ENCODE measurements around the gene DAAM1.

The DAAM1 gene

DNA sequence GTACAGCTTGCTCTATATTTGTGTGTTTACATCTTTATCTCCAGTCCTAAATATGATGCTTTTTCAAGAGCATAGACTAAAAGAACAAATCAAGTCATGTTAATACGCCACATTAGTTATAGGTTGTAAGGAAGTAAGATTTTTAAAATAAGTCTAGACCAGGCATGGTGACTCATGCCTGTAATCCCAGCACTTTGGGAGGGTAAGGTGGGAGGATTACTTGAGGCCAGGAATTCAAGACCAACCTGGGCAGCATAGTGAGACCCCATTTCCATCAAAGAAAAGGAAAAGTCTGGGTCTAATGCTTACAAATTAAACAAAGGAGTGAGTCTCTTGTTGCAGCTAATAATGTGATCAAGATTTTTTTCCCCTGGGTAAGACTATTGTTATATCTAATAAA, 157.9 kb downstream of the DAAM1 start:
- DNase-seq = no peak

DNA sequence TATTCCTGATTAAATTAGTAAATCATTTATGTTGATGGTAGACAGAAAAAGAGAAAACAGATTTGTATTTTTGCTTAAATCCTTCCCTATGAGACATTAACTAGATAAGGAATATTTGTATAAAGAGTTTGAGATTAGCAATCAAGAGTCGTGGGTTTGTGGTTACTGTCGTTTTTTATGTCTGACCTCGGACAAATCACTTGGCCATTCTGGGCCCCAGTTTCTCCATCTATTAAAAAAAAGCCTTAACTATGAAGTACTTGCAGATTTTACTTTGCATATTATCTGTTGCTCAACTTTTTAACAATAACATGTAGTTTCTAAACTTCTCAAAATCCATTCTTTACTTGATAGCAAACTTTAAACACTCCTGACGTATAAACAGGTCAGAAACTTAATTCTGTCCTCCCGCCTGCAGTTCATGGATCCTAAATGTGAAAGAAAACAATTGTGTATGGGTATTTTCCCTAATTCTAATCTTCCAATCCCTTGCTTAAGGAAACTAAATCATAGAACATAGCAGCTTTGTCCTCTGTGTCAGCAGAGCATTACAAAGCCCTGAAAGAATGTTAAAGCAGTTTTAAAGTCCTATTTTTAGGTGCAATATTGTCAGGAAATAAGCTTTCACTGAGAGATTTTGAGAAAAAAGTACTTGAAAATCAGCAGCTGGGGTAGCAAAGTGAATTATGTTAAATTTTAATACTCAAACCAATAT, 158.5 kb downstream of the DAAM1 start:
- DNase-seq = no peak

DNA sequence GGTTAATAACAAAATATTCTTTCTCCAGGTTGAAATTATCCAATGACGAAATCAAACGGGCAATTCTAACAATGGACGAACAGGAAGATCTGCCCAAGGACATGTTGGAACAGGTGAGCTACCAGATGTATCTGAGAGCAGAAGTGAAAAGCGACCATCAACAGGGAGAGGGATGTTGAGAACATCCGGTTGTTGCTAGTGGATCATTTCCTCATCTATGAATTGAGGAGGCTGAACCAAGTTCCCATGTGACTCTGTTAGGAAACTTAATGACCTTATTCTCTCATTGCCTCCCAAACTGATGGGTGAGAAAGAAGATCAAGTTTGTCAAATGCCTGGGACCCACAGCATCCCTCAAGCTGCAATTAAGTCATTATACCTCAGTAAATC, 159.0 kb downstream of the DAAM1 start:
- DNase-seq = no peak

DNA sequence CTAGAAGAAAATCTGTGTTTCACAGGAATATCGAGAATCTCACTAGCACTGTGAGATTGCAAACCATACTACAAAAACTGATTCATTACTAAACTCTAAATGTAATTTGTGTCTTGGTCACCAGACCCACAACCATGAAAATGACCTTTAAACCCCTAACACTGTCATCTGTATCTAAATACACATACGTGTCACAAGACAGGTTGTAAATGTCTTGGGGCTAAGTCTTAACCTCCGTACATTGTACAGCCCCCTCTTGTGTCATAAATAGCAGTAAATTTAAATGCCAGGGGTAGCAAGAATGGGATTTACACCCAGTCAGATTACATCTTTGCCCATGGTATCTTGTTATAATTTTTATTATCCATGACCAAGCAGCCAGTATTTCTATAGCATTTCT, 159.4 kb downstream of the DAAM1 start:
- DNase-seq = no peak

DNA sequence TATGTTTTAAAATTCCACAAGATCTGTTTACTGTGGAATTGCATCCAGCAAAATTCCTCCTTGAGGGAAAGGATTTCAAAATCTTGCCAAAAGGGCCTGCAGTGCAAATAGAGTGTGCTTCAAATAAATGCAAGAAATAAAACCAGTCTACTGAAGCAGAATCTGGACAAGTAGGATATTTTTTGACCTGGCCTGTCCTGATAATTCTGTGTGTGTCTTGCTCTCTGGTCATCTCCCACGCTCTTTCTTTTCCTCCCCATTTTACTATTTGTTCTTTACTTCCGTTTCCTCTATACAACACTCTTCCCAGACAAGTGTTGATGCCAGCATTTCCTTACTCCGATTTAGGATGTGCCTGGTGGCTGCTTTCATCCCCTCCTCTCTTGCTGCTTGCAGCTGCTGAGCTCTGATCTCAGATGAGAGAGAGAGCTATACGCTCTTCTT, 160.8 kb downstream of the DAAM1 start:
- no peak for DNase-seq

DNA sequence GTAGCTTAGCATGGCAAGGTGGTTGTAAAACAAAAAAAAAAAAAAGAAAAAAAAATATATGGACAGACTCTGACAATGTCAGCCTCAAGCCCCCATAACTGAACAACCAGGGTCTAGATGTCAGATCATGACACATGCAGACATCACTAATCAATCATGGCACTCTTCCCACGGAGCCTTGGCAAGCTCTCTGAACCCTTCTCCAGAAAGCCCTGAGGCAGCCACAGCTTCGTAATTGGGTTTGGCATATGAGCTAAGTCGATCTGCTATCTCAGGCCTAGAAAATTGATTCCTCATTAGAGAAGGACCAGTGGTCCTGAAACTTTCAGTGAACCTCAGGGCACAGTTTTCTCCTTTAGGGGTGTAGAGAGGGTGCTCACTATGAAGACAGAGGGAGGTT, 164.5 kb downstream of the DAAM1 start:
- no peak for DNase-seq

DNA sequence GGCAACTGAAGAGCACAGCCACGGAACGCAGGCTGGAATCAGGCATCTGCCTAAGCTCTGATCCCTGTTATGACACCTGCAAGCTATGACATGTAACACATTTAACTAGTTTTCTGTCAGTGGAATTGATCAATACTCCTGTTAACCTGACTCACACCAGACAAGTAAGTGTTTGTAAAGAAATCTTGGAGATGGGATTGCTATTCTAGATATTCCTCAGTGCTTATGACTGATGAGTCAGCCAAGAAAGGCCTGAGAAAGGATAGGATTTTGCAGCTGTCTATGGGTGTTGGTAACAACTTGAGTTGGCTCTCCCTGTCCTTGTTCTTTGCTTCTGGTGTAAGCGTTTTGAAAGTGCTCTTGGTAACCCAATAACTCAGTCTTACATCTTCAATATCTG, 166.2 kb downstream of the DAAM1 start:
- DNase-seq = no peak

DNA sequence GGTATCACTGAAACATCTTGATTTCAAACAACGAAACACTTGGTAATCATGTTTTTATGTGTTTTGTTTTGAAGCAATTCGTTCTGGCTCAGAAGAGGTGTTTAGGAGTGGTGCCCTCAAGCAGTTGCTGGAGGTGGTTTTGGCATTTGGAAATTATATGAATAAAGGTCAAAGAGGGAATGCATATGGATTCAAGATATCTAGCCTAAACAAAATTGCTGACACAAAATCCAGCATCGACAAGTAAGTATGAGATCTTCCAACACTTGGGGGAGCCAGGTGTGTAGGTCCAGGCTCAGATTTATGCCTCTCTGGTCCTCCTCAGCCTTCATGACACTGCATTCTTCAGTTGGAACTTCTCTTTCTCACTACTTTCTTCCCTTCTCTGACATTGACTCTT, 166.6 kb downstream of the DAAM1 start:
- DNase-seq = no peak

DNA sequence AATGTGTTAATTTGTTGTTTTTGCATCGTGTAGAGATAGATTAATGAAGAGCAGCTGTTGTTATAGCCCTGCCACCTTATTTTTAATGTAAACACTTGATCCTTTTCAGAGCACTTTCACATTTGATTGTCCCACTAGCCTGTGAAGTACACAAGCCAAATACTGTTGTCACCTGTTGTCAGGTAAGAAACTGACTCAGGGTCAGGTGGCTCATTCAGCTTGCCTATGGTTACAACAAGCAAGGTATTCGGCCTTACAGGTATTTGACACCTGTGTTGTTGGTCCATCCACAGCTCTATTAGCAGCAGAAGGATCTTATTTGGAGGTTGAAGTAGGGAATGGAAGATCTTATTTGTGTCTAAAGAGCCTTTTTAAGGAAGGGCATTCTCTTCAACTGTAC, 167.8 kb downstream of the DAAM1 start:
- DNase-seq = peak; percentile 63

DNA sequence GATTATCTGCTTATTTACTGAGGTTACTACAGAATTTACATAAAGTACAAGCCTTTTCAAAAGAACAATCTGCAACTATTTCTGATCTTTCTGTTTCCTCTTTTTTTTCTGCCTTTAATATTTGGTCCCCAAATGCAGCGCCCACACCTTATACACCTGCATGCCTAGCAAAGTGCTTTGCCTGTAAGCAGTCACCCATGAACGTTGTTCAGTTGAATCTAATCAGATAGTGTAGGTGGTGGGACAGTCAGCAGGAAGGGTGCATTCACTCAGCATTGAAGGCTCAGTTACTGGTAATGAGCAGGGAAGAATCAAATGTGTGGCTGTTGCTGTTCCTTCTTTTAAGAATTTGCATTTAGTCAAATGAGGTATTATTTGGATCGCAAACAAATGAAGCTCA, 168.3 kb downstream of the DAAM1 start:
- no peak for DNase-seq

DNA sequence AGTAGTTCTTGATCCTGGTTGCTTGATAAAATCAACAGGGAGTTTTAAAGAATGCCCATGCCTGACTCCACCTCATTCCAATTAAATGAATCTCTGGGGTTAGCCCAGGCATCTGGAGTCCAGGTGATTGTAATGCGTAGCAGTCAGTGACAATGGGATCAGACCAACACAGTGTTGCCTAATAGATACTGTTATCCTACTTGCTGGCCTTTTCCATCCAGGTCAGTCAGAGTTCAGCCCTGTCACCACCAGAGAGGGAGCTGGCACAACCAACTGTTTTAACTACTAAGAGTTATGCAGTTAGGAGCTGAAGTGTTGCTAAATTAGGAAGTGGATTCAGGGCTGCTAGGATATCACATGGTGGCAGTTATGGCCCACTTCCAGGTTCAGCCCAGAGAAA, 169.6 kb downstream of the DAAM1 start:
- DNase-seq = no peak

DNA sequence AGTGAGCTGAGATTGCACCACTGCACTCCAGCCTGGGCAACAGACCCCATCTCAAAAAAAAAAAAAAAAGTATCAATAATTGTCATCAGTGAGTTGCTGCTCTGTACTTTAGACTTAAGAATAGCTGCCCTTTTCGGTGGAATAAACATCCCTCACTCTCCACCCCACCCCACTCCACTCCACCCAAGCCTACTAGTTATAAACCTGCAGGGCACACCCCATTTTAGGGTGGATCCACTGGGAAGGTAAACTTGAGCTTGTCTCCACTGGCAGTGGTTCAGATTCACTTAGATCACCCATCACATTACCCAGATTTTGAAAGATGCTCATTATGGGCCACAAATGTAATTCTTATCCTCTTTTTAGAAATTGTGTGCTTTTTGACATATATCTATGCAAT, 170.3 kb downstream of the DAAM1 start:
- no peak for DNase-seq

DNA sequence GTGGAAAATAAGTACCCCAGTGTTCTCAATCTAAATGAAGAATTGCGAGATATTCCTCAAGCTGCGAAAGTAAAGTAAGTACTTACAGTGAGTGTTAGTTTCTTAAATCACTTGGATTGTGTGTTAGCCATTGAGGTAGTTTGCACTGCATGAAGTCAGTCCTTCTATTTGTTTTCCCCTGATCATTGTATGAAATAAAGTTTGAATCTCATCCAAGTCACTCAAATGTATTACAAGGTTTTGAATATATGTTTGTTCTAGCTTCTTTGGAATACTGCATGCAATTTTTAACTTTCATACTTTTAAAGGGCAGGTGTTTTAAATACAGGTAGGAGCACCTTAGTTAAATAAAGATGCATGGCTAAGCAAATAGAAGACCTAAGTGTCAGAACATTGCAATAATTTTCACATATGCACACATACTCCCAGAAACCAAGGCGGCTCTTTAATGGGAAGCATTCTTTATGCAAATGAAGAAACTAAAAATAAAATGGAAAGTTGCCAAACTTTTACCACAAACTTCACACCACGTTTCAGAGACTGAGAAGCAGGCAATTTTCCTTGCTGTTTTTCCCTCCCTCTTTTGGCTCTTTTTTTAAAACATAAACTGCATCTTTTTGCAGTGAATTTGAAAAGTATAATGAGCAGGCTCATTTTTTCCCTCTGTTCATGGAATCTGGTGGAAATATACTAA, 171.1 kb downstream of the DAAM1 start:
- peak; percentile 31 for DNase-seq

DNA sequence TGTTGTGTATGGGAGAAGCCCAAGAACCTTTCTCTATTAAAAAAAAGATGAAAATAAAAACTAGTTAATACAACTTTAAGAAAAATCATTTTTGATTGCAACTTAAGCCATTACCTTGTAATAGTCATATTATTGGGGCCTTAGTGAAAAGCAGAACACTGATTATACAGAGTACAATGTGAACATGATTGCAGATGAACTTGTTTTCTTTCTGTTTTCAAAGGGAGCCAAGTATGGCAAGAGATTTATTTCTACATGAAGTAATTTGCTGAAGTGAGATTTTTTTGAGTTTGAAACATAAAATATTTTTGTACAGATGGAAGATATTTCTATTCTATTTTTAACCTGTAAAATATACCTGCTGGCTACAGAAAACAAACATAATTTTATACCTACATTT, 171.8 kb downstream of the DAAM1 start:
- DNase-seq = no peak

DNA sequence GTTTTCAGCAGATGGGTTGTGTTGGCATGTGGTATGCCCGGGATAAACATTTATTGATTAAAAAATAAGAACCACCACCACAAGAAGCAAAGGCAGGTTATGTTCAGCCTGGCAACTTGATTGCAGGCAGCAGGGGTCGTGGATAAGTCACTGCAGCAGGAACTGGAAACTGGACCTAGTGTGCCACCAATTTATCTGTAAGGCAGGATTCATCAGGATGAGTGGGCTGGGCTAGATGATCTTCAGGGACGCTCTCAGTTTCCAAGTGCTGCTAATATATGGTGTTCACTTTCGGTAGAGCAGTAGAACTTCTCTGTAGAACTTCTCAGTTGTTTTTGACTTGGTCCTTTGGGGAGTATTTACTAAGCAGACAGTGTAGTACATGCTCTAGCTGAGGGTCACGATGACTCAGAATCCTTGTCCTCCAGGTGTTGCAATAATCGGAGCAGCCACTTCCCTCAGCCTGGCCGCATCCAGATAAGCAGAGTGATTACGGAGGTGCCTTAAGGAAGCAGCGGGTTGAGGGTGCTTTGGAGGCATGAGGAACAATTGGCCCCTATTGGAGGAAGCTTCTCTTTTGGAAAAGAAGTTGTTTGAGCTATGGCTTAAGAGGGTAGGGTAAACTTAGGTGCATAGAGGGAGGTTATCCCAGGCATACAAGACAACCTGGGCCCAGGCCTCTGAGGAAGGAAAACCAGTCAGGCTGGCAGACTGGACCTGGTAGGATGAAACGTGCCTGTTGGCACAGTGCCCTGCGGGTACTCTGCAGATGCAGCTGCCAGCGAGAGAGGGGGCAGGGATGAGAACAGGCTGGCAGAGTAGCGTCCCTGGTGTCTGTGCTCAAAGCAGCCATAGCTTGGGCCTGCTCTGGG, 172.7 kb downstream of the DAAM1 start:
- DNase-seq = peak; percentile 94

DNA sequence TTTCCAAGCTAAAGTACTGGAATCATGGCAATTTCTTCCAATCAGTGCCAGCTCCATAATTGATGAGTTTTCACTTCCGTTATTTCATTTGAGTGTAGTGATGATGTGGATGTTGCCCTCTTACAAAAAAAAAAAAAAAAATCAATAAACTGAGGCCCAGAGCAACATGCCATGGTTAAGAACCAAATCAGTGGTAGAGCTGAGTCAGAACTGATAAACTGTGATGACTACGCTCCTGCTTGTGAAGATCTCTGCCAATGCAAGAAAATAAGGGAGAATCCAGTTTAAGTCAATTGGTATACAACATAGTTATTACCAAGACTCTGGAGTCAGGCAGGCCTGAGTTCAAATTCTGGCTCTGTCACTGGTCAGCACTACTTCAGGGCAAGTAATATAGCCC, 174.0 kb downstream of the DAAM1 start:
- DNase-seq = no peak

DNA sequence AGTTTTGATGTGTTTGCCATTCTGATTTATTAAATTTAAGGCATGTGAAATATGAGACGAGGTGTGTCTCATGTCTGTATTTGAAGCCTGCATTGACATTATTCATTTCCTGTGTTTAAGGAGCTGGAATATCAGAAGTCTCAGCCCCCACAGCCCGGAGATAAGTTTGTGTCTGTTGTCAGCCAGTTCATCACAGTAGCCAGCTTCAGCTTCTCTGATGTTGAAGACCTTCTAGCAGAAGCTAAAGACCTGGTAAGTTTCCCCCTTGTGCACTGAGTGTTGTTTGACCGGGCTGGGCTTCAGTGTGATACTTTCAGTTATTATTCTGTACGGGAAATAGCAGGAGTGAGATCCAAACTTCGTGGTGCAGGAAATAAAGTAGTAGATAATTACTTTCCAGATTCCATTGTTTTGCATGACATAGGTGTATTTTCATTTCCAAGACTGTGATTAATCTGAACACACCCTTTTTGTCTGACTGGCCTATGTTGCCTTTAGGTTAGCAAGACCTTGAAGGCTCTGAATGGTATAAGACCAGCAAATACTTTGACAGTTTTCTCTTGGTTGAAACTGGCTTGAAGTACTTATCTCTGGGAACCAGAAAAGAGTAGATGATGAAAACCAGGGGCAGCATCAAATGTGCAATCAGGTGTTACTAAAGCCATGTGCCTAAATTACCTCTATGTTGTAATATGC, 175.2 kb downstream of the DAAM1 start:
- DNase-seq = no peak

DNA sequence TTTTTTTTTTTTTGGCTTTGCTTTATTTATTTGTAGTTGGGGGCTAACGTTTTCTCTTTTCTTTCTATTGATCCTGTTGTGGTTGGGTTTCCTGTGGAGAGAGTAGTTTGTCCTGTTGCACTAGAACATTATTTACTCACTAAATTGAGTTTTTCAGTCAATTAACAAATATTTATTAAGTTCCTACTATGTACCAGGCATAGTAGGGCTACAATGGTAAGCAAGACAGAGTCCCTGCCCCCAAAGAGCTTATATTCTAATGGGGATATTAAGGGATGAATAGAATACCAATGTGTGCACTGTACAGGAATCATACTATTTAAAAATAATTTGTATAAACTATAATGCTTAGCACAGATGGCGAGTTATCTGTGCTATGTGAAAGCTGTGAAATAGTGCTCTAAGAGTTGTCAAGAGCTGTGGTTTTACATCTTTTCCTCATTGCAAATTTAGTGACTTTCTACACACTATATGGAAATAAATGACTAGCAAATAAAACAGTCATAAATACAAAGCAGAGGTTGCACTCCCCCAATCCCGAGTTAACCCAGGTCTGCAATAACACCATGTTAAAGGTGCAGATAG, 181.8 kb downstream of the DAAM1 start:
- no peak for DNase-seq

DNA sequence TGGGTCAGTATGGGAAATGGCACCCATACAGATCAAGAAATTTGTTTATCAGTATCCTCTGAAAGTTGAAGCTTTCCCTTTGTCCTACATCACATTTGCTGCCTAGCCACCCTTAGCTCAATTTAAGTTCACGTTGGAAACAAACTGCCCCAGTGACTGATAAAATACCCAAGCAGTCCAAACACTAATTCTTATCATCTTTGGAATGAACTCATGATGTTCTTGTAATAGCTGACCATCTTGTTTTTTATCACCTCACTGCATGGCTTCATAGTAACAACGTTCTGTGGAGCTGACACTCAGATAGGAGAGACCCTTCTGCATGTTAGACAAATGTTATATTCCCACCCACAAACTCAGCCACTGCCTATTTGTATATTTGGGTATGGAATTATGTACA, 183.3 kb downstream of the DAAM1 start:
- no peak for DNase-seq

DNA sequence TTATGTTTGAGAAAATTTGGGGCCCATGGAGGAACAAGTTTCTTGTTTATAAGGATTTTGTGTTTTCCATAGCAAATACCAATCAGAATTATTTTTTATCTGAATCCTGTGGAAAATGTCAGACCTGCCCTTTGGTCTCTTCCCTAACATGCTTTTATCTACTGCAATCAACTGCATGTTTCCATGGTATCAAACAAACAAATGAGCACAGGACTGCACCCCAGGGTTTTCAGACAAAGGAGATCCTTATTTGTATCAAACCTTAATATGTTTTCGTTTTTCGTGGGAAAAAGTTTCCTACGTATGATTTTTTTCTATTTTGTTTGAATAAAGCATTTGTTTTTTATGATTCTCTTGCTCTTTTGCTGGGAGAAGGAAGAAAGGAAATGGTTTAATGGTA, 185.6 kb downstream of the DAAM1 start:
- DNase-seq = no peak

DNA sequence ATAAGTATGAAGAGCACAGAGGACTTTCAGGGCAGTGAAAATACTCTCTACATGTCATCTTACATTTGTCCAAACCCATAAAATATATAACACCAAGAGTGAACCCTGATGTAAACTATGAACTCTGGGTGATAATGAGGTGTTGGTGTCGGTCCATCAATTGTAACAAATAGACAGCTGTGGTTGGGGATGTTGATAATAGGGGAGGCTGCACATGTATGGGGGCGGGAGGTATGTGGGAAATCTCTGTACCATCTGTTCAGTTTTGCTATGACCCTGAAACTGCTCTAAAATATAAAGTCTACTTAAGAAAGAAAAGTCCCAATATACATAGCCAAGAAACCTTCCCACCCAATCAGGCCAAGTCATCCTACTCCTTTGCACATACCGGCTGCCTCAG, 188.2 kb downstream of the DAAM1 start:
- DNase-seq = no peak

DNA sequence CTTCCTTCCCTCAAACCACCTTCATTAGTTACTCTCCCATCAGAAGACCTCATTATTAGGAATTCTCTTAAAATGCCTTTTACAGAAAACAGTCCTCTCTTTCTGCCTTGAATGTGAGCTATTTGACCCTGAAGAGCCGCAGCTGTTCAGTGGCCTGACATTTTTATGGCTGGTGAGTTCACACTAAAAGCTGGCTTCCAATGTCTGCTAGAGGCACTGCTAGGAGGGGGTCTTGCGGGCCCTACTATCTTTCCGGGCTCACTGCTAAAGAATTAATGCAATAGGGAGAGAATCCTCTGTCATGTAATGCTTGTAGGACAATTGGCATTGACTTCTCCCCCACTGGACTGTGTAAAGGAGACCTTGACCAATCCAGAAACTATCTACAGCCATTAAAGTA, 189.0 kb downstream of the DAAM1 start:
- DNase-seq = no peak
